ENCODE data around the gene FAM3B. TPM values are rescaled to one million over a fixed set of nuclear protein-coding genes. Genes with fewer than 3 reads are reported as not detected.

Gene FAM3B
- total and polyA plus RNA-seq, 2 experiments from 2014 or later, result 2.5 to 3.6 TPM

DNA sequence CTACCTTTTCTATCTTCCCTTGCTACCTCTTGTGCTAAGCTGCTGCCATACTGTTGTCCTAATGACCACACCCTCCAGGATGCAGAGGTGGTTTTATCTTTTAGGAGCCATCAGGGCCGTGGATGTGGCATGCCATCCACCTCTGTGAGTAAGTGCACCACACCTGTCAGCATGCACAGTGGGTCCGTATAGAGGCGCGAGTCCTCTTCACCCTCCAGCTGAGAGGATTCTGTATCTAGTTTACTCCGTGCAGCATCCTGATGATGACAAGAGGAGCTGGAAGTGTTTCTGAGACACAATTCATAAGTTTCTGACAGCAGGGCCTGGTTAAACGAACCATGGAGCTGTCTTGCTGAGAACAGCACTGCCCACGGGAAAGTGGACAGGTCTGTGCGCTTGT lies 11.2 kb downstream of the FAM3B start (continued):
- TF ChIP-seq, protein P1, sequence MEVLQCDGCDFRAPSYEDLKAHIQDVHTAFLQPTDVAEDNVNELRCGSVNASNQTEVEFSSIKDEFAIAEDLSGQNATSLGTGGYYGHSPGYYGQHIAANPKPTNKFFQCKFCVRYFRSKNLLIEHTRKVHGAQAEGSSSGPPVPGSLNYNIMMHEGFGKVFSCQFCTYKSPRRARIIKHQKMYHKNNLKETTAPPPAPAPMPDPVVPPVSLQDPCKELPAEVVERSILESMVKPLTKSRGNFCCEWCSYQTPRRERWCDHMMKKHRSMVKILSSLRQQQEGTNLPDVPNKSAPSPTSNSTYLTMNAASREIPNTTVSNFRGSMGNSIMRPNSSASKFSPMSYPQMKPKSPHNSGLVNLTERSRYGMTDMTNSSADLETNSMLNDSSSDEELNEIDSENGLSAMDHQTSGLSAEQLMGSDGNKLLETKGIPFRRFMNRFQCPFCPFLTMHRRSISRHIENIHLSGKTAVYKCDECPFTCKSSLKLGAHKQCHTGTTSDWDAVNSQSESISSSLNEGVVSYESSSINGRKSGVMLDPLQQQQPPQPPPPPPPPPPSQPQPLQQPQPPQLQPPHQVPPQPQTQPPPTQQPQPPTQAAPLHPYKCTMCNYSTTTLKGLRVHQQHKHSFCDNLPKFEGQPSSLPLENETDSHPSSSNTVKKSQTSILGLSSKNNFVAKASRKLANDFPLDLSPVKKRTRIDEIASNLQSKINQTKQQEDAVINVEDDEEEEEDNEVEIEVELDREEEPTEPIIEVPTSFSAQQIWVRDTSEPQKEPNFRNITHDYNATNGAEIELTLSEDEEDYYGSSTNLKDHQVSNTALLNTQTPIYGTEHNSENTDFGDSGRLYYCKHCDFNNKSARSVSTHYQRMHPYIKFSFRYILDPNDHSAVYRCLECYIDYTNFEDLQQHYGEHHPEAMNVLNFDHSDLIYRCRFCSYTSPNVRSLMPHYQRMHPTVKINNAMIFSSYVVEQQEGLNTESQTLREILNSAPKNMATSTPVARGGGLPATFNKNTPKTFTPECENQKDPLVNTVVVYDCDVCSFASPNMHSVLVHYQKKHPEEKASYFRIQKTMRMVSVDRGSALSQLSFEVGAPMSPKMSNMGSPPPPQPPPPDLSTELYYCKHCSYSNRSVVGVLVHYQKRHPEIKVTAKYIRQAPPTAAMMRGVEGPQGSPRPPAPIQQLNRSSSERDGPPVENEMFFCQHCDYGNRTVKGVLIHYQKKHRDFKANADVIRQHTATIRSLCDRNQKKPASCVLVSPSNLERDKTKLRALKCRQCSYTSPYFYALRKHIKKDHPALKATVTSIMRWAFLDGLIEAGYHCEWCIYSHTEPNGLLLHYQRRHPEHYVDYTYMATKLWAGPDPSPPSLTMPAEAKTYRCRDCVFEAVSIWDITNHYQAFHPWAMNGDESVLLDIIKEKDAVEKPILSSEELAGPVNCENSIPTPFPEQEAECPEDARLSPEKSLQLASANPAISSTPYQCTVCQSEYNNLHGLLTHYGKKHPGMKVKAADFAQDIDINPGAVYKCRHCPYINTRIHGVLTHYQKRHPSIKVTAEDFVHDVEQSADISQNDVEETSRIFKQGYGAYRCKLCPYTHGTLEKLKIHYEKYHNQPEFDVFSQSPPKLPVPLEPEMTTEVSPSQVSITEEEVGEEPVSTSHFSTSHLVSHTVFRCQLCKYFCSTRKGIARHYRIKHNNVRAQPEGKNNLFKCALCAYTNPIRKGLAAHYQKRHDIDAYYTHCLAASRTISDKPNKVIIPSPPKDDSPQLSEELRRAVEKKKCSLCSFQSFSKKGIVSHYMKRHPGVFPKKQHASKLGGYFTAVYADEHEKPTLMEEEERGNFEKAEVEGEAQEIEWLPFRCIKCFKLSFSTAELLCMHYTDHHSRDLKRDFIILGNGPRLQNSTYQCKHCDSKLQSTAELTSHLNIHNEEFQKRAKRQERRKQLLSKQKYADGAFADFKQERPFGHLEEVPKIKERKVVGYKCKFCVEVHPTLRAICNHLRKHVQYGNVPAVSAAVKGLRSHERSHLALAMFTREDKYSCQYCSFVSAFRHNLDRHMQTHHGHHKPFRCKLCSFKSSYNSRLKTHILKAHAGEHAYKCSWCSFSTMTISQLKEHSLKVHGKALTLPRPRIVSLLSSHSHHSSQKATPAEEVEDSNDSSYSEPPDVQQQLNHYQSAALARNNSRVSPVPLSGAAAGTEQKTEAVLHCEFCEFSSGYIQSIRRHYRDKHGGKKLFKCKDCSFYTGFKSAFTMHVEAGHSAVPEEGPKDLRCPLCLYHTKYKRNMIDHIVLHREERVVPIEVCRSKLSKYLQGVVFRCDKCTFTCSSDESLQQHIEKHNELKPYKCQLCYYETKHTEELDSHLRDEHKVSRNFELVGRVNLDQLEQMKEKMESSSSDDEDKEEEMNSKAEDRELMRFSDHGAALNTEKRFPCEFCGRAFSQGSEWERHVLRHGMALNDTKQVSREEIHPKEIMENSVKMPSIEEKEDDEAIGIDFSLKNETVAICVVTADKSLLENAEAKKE (CRISPR knock-in tag; IDR thresholded peaks at IDR 0.05), result no peak
- TF ChIP-seq STAT1 (IDR thresholded peaks at IDR 0.05; ENCODE audit: unreplicated experiment) (no peak), CTCF (conservative IDR thresholded peaks at IDR 0.05; ENCODE audit: low read depth in 2 of 2) (no peak), POLR2AphosphoS5 (IDR thresholded peaks at IDR 0.05; ENCODE audit: low read depth) (no peak), EZH2phosphoT487 (IDR thresholded peaks at IDR 0.05; ENCODE audit: unreplicated experiment) (no peak)

GRCh38 chr21:41328660-41329607 lies 12.3 kb downstream of the FAM3B start:
- Mint-ChIP-seq H3K36me3 (ENCODE audit: low read depth) (peaks cover 9% of the 10 kb centered on the region; the same call in 2 of the 3 replicates), H3K9me3 (peaks cover 14% of the 10 kb centered on the region), H3K27me3 (ENCODE audit: insufficient read depth, low read depth, poor library complexity) (peaks cover 6% of the 10 kb centered on the region), H3K27ac (no peak overlapping the region; the same call in 1 of the 2 replicates), H3K4me3 (no peak overlapping the region), H3K4me1 (peaks cover 7% of the 10 kb centered on the region)
- Histone ChIP-seq H3K4me1 (ENCODE audit: insufficient read depth) (no peaks in the 10 kb centered on the region), H2AFZ (no peak overlapping the region), H3K4me2 (0 out of 2 replicates have a peak overlapping the region, but pooled peaks have one; percentile 30), H3K9me2 (ENCODE audit: insufficient read depth) (peaks cover 4% of the 10 kb centered on the region; the same call in 1 of the 2 replicates), H3K27ac (ENCODE audit: low read depth) (no peak overlapping the region), H3K36me3 (ENCODE audit: insufficient read depth) (no peaks in the 10 kb centered on the region), H3K4me3 (no peak overlapping the region), H4K20me1 (replicated peaks; ENCODE audit: insufficient read depth) (no peaks in the 10 kb centered on the region), H3K27me3 (ENCODE audit: insufficient read depth) (no peaks in the 10 kb centered on the region), H3F3A (replicated peaks; ENCODE audit: low read depth) (no peaks in the 10 kb centered on the region), H3K79me2 (replicated peaks; ENCODE audit: insufficient read depth) (no peaks in the 10 kb centered on the region)
- ATAC-seq (no peak; the same call in 2 of the 3 replicates), DNase-seq (ENCODE audit: low spot score) (no peak)
- TF ChIP-seq POLR2AphosphoS5 (IDR thresholded peaks at IDR 0.05; ENCODE audit: low read depth), result no peak
- TF ChIP-seq ZNF114 (CRISPR knock-in tag; IDR thresholded peaks at IDR 0.05), result no peak
- TF ChIP-seq JUNB (IDR thresholded peaks at IDR 0.05; ENCODE audit: unreplicated experiment), result no peak
- no peak for TF ChIP-seq CREB1 (CRISPR knock-in tag; IDR thresholded peaks at IDR 0.05; ENCODE audit: low read depth)
- no peak for TF ChIP-seq REST (IDR thresholded peaks at IDR 0.05; ENCODE audit: unreplicated experiment)
- no peak for TF ChIP-seq EZH2phosphoT487 (IDR thresholded peaks at IDR 0.05; ENCODE audit: unreplicated experiment)

Data from GM23338 (cell line).